COR-L47 (cell line): ENCODE measurements around the gene LAPTM4A.
"Not testable (repeated sequence)": the region's sequence is repeated elsewhere in the genome, so short reads cannot be mapped to it uniquely, and the experiment has no call there.

Source experiments
- DNase-seq: peaks from one replicate; lab custom pipeline; 2025; lab: John Stamatoyannopoulos, UW

The LAPTM4A gene

GRCh38 chr2:20050646-20051531 lies 539 bp downstream of the LAPTM4A start:
- DNase-seq = peak; percentile 61

GRCh38 chr2:20050104-20050645 lies 1.3 kb downstream of the LAPTM4A start:
- peak; percentile 85 for DNase-seq

GRCh38 chr2:20049637-20050036 lies 1.8 kb downstream of the LAPTM4A start:
- DNase-seq = no peak

- DNase-seq = no peak
Measured at GRCh38 chr2:20048488-20049448, 2.7 kb downstream of the LAPTM4A start.

- not testable (repeated sequence) for DNase-seq
Measured at GRCh38 chr2:20045712-20046292, 5.6 kb downstream of the LAPTM4A start.

- DNase-seq = no peak
Measured at GRCh38 chr2:20044778-20045177, 6.7 kb downstream of the LAPTM4A start.

GRCh38 chr2:20042531-20042930 lies 8.9 kb downstream of the LAPTM4A start:
- no peak for DNase-seq

- no peak for DNase-seq
Measured at GRCh38 chr2:20040489-20041172, 10.8 kb downstream of the LAPTM4A start.

GRCh38 chr2:20037660-20038059 lies 13.8 kb downstream of the LAPTM4A start:
- no peak for DNase-seq

- no peak for DNase-seq
Measured at GRCh38 chr2:20035955-20036666, 15.3 kb downstream of the LAPTM4A start.

- no peak for DNase-seq
Measured at GRCh38 chr2:20034821-20035220, 16.6 kb downstream of the LAPTM4A start.

- no peak for DNase-seq
Measured at GRCh38 chr2:20034218-20034617, 17.2 kb downstream of the LAPTM4A start.

- no peak for DNase-seq
Measured at GRCh38 chr2:20033322-20033721, 18.1 kb downstream of the LAPTM4A start.

- DNase-seq = no peak
Measured at GRCh38 chr2:20030224-20030623, 21.2 kb downstream of the LAPTM4A start.

GRCh38 chr2:20027705-20028434 lies 23.6 kb downstream of the LAPTM4A start:
- no peak for DNase-seq

- no peak for DNase-seq
Measured at GRCh38 chr2:20027260-20027677, 24.2 kb downstream of the LAPTM4A start.

- DNase-seq = no peak
Measured at GRCh38 chr2:20025065-20025786, 26.2 kb downstream of the LAPTM4A start.

- no peak for DNase-seq
Measured at GRCh38 chr2:20023688-20024087, 27.7 kb downstream of the LAPTM4A start.

- DNase-seq = no peak
Measured at GRCh38 chr2:20021405-20022009, 29.9 kb downstream of the LAPTM4A start.
